ENCODE results near the gene VPS8. TPM values are rescaled to one million over a fixed set of nuclear protein-coding genes. Genes with fewer than 3 reads are reported as not detected.
A peak's percentile ranks its signal among the peaks of the same experiment; 100 is the strongest.

VPS8 gene
- total RNA-seq, 1 experiment from 2014 or later: 39.7 TPM

GRCh38 chr3:185070491-185071286 lies 258.7 kb downstream of the VPS8 start:
- no peaks in the 10 kb centered on the region for H3K36me3 Mint-ChIP-seq (ENCODE audit: insufficient read depth in 1 of 3, low read depth in 3 of 3)

More at GRCh38 chr3:185070491-185071286, 258.7 kb downstream of the VPS8 start:
- no peak overlapping the region for H2AK5ac ChIP-seq (ENCODE audit: insufficient read length, low read length)
- H3K4ac ChIP-seq (ENCODE audit: low read depth, low read length): no peak overlapping the region
- no peak overlapping the region for H2BK120ac ChIP-seq (ENCODE audit: low read depth, low read length, poor library complexity, severe bottlenecking)
- H3K18ac ChIP-seq (ENCODE audit: insufficient read length, low read depth, low read length): no peak overlapping the region
- no peak overlapping the region for H2BK12ac ChIP-seq (ENCODE audit: insufficient read length, low read depth, low read length)
- no peak overlapping the region for H3T11ph ChIP-seq (ENCODE audit: low read length)
- no peak overlapping the region for H3K9ac ChIP-seq (ENCODE audit: extremely low read depth, insufficient read length, low read length)
- no peak overlapping the region for H4K91ac ChIP-seq (ENCODE audit: insufficient read length, low read depth, low read length)
- 0 out of 2 replicates have a peak, but pooled peaks cover 3% of the 10 kb centered on the region for H3K4me1 ChIP-seq (ENCODE audit: insufficient read depth, low read length)
- H2BK15ac ChIP-seq (ENCODE audit: low read depth, low read length): no peak overlapping the region
- no peak overlapping the region for H3K23ac ChIP-seq (ENCODE audit: insufficient read length, low read depth, low read length)
- H3K4me2 ChIP-seq (ENCODE audit: insufficient read depth, insufficient read length, low read length): no peak overlapping the region
- H2BK5ac ChIP-seq (ENCODE audit: insufficient read length, low read length): no peak overlapping the region
- no peak overlapping the region for H4K8ac ChIP-seq (replicated peaks; ENCODE audit: insufficient read length, low read depth, low read length)
- Mint-ChIP-seq H3K9me3 (no peaks in the 10 kb centered on the region), H3K4me3 (no peak overlapping the region), H3K27ac (no peak overlapping the region; a peak in 1 of 7 replicates), H3K27me3 (ENCODE audit: low read depth) (no peaks in the 10 kb centered on the region; the same call in 1 of the 2 replicates), H3K4me1 (peaks cover 8 to 22% of the 10 kb centered on the region in 2 experiments; a peak in 3 of 4 replicates)
- no peak overlapping the region for H2BK20ac ChIP-seq (ENCODE audit: low read depth, low read length, poor library complexity, severe bottlenecking)
- no CpG with 5 or more reads among the region's 22 CpGs for WGBS (ENCODE audit: extremely low coverage, insufficient read length, low lambda C conversion rate)
- H3K79me2 ChIP-seq (ENCODE audit: insufficient read depth, low read length): no peaks in the 10 kb centered on the region
- H3K27ac ChIP-seq (ENCODE audit: insufficient read length, low read depth, low read length): no peak overlapping the region
- no peak overlapping the region for H4K5ac ChIP-seq (ENCODE audit: insufficient read length, low read depth, low read length)
- TF ChIP-seq CTCF (conservative IDR thresholded peaks at IDR 0.05): peak; percentile 64
- H3K79me1 ChIP-seq (ENCODE audit: insufficient read depth, low read depth, low read length, poor library complexity, severe bottlenecking): no peaks in the 10 kb centered on the region
- no peaks in the 10 kb centered on the region for H3K9me3 ChIP-seq (ENCODE audit: control insufficient read depth, low read depth, low read length)
- peak; percentile 87 for DNase-seq
- no peaks in the 10 kb centered on the region for H4K20me1 ChIP-seq (ENCODE audit: control insufficient read depth, insufficient read depth, insufficient read length)
- H3K27me3 ChIP-seq (ENCODE audit: insufficient read depth, low read length): no peaks in the 10 kb centered on the region
- H2AFZ ChIP-seq (ENCODE audit: low read length): no peak overlapping the region
- no peak overlapping the region for H3K14ac ChIP-seq (ENCODE audit: insufficient read depth, low read length)
- H3K23me2 ChIP-seq (ENCODE audit: insufficient read length, low read depth, low read length, poor library complexity, severe bottlenecking): no peaks in the 10 kb centered on the region
- H3K56ac ChIP-seq (ENCODE audit: insufficient read length, low read depth, low read length): no peak overlapping the region
